ENCODE data around the gene ATP6V0A4.
"Not testable (repeated sequence)": the region's sequence is repeated elsewhere in the genome, so short reads cannot be mapped to it uniquely, and the experiment has no call there.

Gene ATP6V0A4

GRCh38 chr7:138749960-138750359 is 48.0 kb downstream of the ATP6V0A4 start:
- no peak for DNase-seq

GRCh38 chr7:138748666-138749065 is 49.3 kb downstream of the ATP6V0A4 start:
- DNase-seq = no peak

GRCh38 chr7:138746073-138746472 is 51.9 kb downstream of the ATP6V0A4 start:
- DNase-seq = no peak

GRCh38 chr7:138745189-138745588 is 52.8 kb downstream of the ATP6V0A4 start:
- no peak for DNase-seq

GRCh38 chr7:138741453-138741735 is 56.6 kb downstream of the ATP6V0A4 start:
- DNase-seq = no peak

- DNase-seq = no peak
Measured at GRCh38 chr7:138739859-138740258, 58.1 kb downstream of the ATP6V0A4 start.

GRCh38 chr7:138738551-138739335 is 59.3 kb downstream of the ATP6V0A4 start:
- peak; percentile 65 for DNase-seq

GRCh38 chr7:138738114-138738513 is 59.9 kb downstream of the ATP6V0A4 start:
- DNase-seq = no peak

GRCh38 chr7:138735399-138735798 is 62.6 kb downstream of the ATP6V0A4 start:
- DNase-seq = no peak

GRCh38 chr7:138731733-138732132 is 66.3 kb downstream of the ATP6V0A4 start:
- not testable (repeated sequence) for DNase-seq

- no peak for DNase-seq
Measured at GRCh38 chr7:138729444-138729843, 68.6 kb downstream of the ATP6V0A4 start.

- DNase-seq = no peak
Measured at GRCh38 chr7:138727336-138728099, 70.5 kb downstream of the ATP6V0A4 start.

- DNase-seq = no peak
Measured at GRCh38 chr7:138726288-138726687, 71.7 kb downstream of the ATP6V0A4 start.

- no peak for DNase-seq
Measured at GRCh38 chr7:138720286-138720685, 77.7 kb downstream of the ATP6V0A4 start.

- no peak for DNase-seq
Measured at GRCh38 chr7:138716889-138717288, 81.1 kb downstream of the ATP6V0A4 start.

- DNase-seq = no peak
Measured at GRCh38 chr7:138713191-138713590, 84.8 kb downstream of the ATP6V0A4 start.

GRCh38 chr7:138712652-138713051 is 85.3 kb downstream of the ATP6V0A4 start:
- no peak for DNase-seq

- DNase-seq = no peak
Measured at GRCh38 chr7:138710536-138711385, 87.2 kb downstream of the ATP6V0A4 start.

- DNase-seq = no peak
Measured at GRCh38 chr7:138705167-138705566, 92.8 kb downstream of the ATP6V0A4 start.

GRCh38 chr7:138701537-138701923 is 96.5 kb downstream of the ATP6V0A4 start:
- DNase-seq = no peak

- DNase-seq = no peak
Measured at GRCh38 chr7:138700857-138701536, 97.0 kb downstream of the ATP6V0A4 start, which contains the start of gene SVOPL. TSS of gene SVOPL (minus strand) at chr7:138701362. CDS start at chr7:138679045, 22,317 bp downstream.

GRCh38 chr7:138699661-138700060 is 98.3 kb downstream of the ATP6V0A4 start:
- no peak for DNase-seq

- no peak for DNase-seq
Measured at GRCh38 chr7:138698281-138698680, 99.7 kb downstream of the ATP6V0A4 start.

Measured in NCI-H226 (cell line).